Measurements from ENCODE around the gene AFG3L2. TPM values are rescaled to one million over a fixed set of nuclear protein-coding genes. Genes with fewer than 3 reads are reported as not detected.

The AFG3L2 gene
- total and polyA plus RNA-seq, 4 donors: 16.4 to 41.3 (median 33.8) TPM

GRCh38 chr18:12394428-12394827 lies 17.4 kb upstream of the AFG3L2 start:
- Histone ChIP-seq H3K36me3 (ENCODE audit: control insufficient read depth in 4 of 4, insufficient read depth in 4 of 4, low read length in 4 of 4) (no peaks in the 10 kb centered on the region), H3K4me1 (ENCODE audit: control insufficient read depth in 5 of 5, insufficient read depth in 5 of 5, low read length in 5 of 5) (peaks cover 0 to 2% (median 0%) of the 10 kb centered on the region in 5 donors), H3K27me3 (ENCODE audit: control insufficient read depth in 3 of 3, insufficient read depth in 3 of 3, low read length in 2 of 3) (peaks cover 0 to 2% (median 0%) of the 10 kb centered on the region in 3 donors), H3K9ac (ENCODE audit: insufficient read depth in 1 of 2, low read length in 2 of 2) (no peak overlapping the region), H3K27ac (ENCODE audit: low read depth in 1 of 2, low read length in 1 of 2) (no peak overlapping the region), H3K9me3 (ENCODE audit: control insufficient read depth in 4 of 4, insufficient read depth in 3 of 4, low read length in 3 of 4) (no peaks in the 10 kb centered on the region), H3K4me3 (no peak overlapping the region)
- no peak for DNase-seq
- TF ChIP-seq CTCF (IDR thresholded peaks at IDR 0.05; ENCODE audit: control extremely low read depth, extremely low read depth): no peak
- 46 to 52% methylated on average over 8 of the region's 8 CpGs for WGBS, 2 donors
- no peak for ATAC-seq (ENCODE audit: insufficient read depth, low FRiP score)

- Histone ChIP-seq H3K27me3 (ENCODE audit: control insufficient read depth in 3 of 3, insufficient read depth in 3 of 3, low read length in 2 of 3) (peaks cover 0 to 2% (median 0%) of the 10 kb centered on the region in 3 donors), H3K27ac (ENCODE audit: low read depth in 1 of 2, low read length in 1 of 2) (no peak overlapping the region), H3K36me3 (ENCODE audit: control insufficient read depth in 4 of 4, insufficient read depth in 4 of 4, low read length in 4 of 4) (no peaks in the 10 kb centered on the region), H3K4me1 (ENCODE audit: control insufficient read depth in 5 of 5, insufficient read depth in 5 of 5, low read length in 5 of 5) (peaks cover 0 to 2% (median 0%) of the 10 kb centered on the region in 5 donors), H3K9me3 (ENCODE audit: control insufficient read depth in 4 of 4, insufficient read depth in 3 of 4, low read length in 3 of 4) (no peaks in the 10 kb centered on the region), H3K4me3 (no peak overlapping the region), H3K9ac (ENCODE audit: insufficient read depth in 1 of 2, low read length in 2 of 2) (no peak overlapping the region)
- no peak for ATAC-seq (ENCODE audit: insufficient read depth, low FRiP score)
- DNase-seq: no peak
- WGBS, 2 donors: 78 to 85% methylated on average over 6 of the region's 6 CpGs
- TF ChIP-seq CTCF (IDR thresholded peaks at IDR 0.05; ENCODE audit: control extremely low read depth, extremely low read depth): no peak
Measured at GRCh38 chr18:12393998-12394397, 17.0 kb upstream of the AFG3L2 start.

DNA sequence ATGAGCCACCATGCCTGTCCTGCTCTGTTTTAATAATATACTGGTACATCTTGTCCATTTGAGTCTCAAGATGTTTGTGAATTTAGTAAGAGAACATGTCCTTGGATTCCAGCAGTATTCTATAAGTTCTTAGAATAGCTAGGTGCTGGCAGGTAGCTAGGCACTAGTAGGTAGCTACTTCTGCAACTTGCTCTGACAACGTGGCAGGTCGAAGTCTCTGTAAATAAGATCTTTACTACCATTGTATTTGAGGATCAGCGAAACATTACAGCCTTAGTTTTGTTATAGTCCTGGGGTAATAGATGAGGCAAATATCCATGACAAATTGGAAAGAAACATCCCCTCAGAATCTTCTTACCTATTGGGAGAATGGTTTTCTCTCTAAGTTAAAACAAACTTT lies 16.5 kb upstream of the AFG3L2 start:
- no peaks in the 10 kb centered on the region for H3K9me3 ChIP-seq (ENCODE audit: control insufficient read depth in 4 of 4, insufficient read depth in 3 of 4, low read length in 3 of 4)
- 90 to 97% methylated on average over 3 of the region's 3 CpGs for WGBS, 2 donors
- ATAC-seq (ENCODE audit: insufficient read depth, low FRiP score) (no peak), DNase-seq (no peak)
- no peak for TF ChIP-seq CTCF (IDR thresholded peaks at IDR 0.05; ENCODE audit: control extremely low read depth, extremely low read depth)
- no peak overlapping the region for H3K9ac ChIP-seq (ENCODE audit: insufficient read depth in 1 of 2, low read length in 2 of 2)
- no peak overlapping the region for H3K27ac ChIP-seq (ENCODE audit: low read depth in 1 of 2, low read length in 1 of 2)
- peaks cover 0 to 2% (median 0%) of the 10 kb centered on the region in 3 donors for H3K27me3 ChIP-seq (ENCODE audit: control insufficient read depth in 3 of 3, insufficient read depth in 3 of 3, low read length in 2 of 3)
- no peaks in the 10 kb centered on the region for H3K36me3 ChIP-seq (ENCODE audit: control insufficient read depth in 4 of 4, insufficient read depth in 4 of 4, low read length in 4 of 4)
- H3K4me1 ChIP-seq (ENCODE audit: control insufficient read depth in 5 of 5, insufficient read depth in 5 of 5, low read length in 5 of 5): peaks cover 0 to 2% (median 0%) of the 10 kb centered on the region in 5 donors
- no peak overlapping the region for H3K4me3 ChIP-seq

Data from lung (tissue), 12 donors.